Measurements from ENCODE around the gene PTPRN2.

PTPRN2 gene

DNA sequence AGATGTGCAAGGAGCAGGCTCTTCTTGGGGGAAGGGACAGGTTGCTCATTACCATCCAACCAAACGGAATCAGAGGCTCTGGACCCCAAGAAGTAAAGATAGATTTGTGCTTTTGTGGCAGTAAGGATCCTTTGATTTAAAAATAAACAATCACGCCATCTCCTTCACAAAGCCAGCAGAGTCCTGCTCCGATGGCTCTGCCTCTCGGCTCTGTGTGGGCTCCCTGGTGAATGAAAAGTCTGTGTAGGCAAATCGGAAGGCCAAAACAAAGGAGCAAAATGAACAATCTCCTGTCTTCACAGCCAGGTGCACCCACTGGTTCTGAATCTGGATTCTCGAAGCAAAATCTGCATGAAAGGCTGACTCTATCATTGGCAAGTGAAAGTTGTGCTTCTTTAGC, 3.8 kb downstream of the PTPRN2 start:
- TF ChIP-seq, protein P1, sequence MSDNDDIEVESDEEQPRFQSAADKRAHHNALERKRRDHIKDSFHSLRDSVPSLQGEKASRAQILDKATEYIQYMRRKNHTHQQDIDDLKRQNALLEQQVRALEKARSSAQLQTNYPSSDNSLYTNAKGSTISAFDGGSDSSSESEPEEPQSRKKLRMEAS (IDR thresholded peaks at IDR 0.05; ENCODE audit: low read depth, low read length), result no peak
- TF ChIP-seq, protein P2, sequence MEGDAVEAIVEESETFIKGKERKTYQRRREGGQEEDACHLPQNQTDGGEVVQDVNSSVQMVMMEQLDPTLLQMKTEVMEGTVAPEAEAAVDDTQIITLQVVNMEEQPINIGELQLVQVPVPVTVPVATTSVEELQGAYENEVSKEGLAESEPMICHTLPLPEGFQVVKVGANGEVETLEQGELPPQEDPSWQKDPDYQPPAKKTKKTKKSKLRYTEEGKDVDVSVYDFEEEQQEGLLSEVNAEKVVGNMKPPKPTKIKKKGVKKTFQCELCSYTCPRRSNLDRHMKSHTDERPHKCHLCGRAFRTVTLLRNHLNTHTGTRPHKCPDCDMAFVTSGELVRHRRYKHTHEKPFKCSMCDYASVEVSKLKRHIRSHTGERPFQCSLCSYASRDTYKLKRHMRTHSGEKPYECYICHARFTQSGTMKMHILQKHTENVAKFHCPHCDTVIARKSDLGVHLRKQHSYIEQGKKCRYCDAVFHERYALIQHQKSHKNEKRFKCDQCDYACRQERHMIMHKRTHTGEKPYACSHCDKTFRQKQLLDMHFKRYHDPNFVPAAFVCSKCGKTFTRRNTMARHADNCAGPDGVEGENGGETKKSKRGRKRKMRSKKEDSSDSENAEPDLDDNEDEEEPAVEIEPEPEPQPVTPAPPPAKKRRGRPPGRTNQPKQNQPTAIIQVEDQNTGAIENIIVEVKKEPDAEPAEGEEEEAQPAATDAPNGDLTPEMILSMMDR (IDR thresholded peaks at IDR 0.05; ENCODE audit: low read depth, low read length), result no peak
- TF ChIP-seq POLR2A (IDR thresholded peaks at IDR 0.05; ENCODE audit: extremely low read depth, insufficient read length) (no peak), MYC (IDR thresholded peaks at IDR 0.05; ENCODE audit: low read depth, low read length) (no peak)
- no peak for DNase-seq (ENCODE audit: low read depth)
- H3K4me3 ChIP-seq (ENCODE audit: low read depth, low read length), result no peak overlapping the region

DNA sequence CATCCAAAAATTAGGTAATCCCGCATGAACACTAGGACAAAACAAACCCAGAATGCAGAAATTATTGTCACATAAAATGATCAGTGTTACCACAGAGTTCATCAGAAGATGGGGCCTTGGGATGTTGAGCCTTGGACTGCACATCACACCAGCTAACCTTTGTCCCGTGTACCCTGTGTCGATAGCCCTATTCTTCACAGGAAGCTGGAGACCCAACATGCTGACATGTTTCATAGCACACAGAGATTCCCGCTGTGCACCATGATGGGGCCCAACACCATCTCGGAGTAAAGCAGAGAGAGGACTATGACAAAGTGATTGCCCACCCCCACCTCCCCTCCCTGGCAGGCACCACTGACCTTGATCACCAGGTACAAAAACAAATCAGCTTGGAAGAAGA, 4.5 kb downstream of the PTPRN2 start:
- no peak overlapping the region for H3K4me3 ChIP-seq (ENCODE audit: low read depth, low read length)
- DNase-seq (ENCODE audit: low read depth), result no peak
- TF ChIP-seq POLR2A (IDR thresholded peaks at IDR 0.05; ENCODE audit: extremely low read depth, insufficient read length) (no peak), MYC (IDR thresholded peaks at IDR 0.05; ENCODE audit: low read depth, low read length) (no peak)
- TF ChIP-seq, protein P1 (IDR thresholded peaks at IDR 0.05; ENCODE audit: low read depth, low read length), result no peak
- TF ChIP-seq, protein P2 (IDR thresholded peaks at IDR 0.05; ENCODE audit: low read depth, low read length), result no peak

DNA sequence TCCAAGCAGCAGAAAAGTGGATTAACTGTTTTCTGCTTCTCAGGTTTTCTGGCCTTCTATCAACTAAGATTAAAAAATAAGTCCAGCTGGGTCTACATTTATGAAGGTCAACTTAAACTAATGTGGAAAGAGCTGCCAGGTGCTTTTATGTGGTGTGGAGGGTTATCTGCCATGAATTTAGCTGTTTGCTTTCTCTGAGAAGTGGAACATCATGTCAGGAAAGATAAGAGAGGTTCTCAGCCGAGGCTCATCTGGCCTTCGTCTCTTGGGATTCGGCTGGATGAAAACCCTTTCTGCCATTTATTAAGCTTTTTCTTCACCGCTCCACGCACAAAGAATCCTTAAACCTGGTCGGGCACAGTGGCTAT, 5.5 kb downstream of the PTPRN2 start:
- H3K4me3 ChIP-seq (ENCODE audit: low read depth, low read length), result no peak overlapping the region
- TF ChIP-seq, protein P2 (IDR thresholded peaks at IDR 0.05; ENCODE audit: low read depth, low read length), result no peak
- TF ChIP-seq MYC (IDR thresholded peaks at IDR 0.05; ENCODE audit: low read depth, low read length), result no peak
- TF ChIP-seq, protein P1 (IDR thresholded peaks at IDR 0.05; ENCODE audit: low read depth, low read length), result no peak
- DNase-seq (ENCODE audit: low read depth), result no peak

DNA sequence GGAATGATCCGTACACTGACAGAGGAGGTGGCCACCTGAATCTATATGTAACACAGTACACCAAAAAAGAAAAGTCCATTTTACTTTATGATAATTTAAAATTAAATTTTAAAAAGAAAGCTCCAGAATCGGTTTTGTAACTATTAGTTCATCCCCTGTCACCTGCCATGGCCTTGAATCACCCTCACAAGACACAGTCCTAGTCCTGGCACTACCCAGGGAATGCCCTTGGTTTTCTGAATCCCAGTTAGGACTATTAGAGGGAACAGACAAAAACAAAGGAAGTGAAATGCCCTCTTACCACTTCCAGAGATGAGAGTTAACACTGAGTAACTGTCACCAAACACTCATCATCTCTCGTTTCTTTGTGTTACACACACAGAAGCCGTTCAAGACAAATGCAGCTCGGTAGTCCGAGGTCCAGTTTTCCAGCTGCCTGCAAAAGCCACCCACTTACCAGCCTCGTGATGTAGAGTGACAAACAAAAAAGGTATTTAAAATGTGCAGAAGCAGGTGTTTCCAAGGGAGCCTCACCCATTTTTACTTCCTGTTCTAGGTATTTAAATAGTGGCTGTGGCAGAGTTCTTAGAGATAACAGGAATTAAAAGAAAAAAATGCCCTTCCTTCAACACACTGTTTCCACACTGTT, 6.1 kb downstream of the PTPRN2 start:
- no peak for DNase-seq (ENCODE audit: low read depth)
- TF ChIP-seq, protein P1 (IDR thresholded peaks at IDR 0.05; ENCODE audit: low read depth, low read length), result no peak
- TF ChIP-seq POLR2A (IDR thresholded peaks at IDR 0.05; ENCODE audit: extremely low read depth, insufficient read length), result no peak
- no peak for TF ChIP-seq MYC (IDR thresholded peaks at IDR 0.05; ENCODE audit: low read depth, low read length)
- TF ChIP-seq, protein P2 (IDR thresholded peaks at IDR 0.05; ENCODE audit: low read depth, low read length), result no peak
- H3K4me3 ChIP-seq (ENCODE audit: low read depth, low read length), result no peak overlapping the region

DNA sequence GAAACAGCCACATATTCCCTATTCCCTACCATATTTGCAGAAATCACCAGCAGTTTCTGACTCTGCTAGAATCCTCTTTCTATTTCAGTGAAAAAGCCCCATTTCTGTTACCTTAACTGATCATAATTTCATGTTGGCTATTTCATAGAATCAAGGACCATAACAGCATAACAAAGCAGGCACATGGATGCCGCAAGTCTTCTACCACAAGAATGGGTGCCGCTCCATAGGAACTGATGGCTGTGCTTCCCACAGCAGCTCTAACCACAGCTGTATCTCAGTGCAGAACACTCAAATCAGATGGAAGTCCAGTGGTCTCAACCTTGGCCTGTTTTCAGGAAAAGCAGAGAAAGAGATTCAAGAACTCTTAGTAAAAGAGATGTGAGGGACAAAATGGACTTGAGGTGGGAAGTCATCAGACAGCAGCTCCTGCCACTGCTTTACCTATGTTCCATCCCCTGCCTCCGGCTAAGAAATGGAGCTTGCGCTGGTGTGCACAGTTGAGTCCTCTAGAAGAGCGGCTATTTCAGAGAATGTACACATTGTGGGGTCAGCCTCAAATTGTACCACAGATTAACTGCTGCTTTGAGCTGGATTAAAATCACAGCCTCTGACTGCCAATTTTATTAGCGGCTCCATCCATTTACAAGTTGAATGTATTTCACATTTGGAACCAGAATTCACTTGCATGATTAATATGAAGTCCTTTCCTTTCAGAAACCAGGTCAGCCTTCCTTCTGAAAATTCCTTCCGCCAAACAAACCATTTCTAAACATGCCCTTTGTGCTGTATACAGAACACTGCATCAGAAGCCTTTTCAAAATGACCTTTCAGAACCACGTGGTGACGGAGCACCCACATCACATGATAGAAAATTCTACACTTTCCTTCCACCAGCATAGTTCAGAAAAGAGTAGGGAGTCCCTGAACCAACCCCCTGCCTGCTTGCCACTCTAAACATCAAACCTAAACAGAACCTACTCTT, 7.7 kb downstream of the PTPRN2 start:
- TF ChIP-seq, protein P1 (IDR thresholded peaks at IDR 0.05; ENCODE audit: low read depth, low read length), result no peak
- TF ChIP-seq, protein P2 (IDR thresholded peaks at IDR 0.05; ENCODE audit: low read depth, low read length), result no peak
- TF ChIP-seq MYC (IDR thresholded peaks at IDR 0.05; ENCODE audit: low read depth, low read length) (no peak), POLR2A (IDR thresholded peaks at IDR 0.05; ENCODE audit: extremely low read depth, insufficient read length) (no peak)
- no peak overlapping the region for H3K4me3 ChIP-seq (ENCODE audit: low read depth, low read length)
- no peak for DNase-seq (ENCODE audit: low read depth)
